ENCODE results near the gene THOC2.
"Not testable (repeated sequence)": the region's sequence is repeated elsewhere in the genome, so short reads cannot be mapped to it uniquely, and the experiment has no call there.

GRCh38 chrX:123759849-123760248, 27.0 kb upstream of the THOC2 start:
- not testable (repeated sequence) for TF ChIP-seq ZSCAN29 (IDR thresholded peaks at IDR 0.05); ZBTB7A (IDR thresholded peaks at IDR 0.05; ENCODE audit: borderline replicate concordance, control insufficient read depth, low read depth, low read length); CTCF (IDR thresholded peaks at IDR 0.05 in 2 of 3, conservative IDR thresholded peaks at IDR 0.05 in 1 of 3; ENCODE audit: insufficient read depth in 2 of 3, low read depth in 1 of 3, low read length in 3 of 3); MNT (conservative IDR thresholded peaks at IDR 0.05); ADNP (tag; IDR thresholded peaks at IDR 0.05); CC2D1A (IDR thresholded peaks at IDR 0.05); KLF10 (CRISPR knock-in tag; IDR thresholded peaks at IDR 0.05); EP300 (IDR thresholded peaks at IDR 0.05; ENCODE audit: low read length); HNRNPLL (IDR thresholded peaks at IDR 0.05; ENCODE audit: low read depth, low read length, poor library complexity, severe bottlenecking); RNF2 (IDR thresholded peaks at IDR 0.05); NR2C2 (CRISPR knock-in tag; IDR thresholded peaks at IDR 0.05); NR2C2 (tag; IDR thresholded peaks at IDR 0.05)
- TF ChIP-seq, protein P1, sequence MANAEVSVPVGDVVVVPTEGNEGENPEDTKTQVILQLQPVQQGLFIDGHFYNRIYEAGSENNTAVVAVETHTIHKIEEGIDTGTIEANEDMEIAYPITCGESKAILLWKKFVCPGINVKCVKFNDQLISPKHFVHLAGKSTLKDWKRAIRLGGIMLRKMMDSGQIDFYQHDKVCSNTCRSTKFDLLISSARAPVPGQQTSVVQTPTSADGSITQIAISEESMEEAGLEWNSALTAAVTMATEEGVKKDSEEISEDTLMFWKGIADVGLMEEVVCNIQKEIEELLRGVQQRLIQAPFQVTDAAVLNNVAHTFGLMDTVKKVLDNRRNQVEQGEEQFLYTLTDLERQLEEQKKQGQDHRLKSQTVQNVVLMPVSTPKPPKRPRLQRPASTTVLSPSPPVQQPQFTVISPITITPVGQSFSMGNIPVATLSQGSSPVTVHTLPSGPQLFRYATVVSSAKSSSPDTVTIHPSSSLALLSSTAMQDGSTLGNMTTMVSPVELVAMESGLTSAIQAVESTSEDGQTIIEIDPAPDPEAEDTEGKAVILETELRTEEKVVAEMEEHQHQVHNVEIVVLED (CRISPR knock-in tag; IDR thresholded peaks at IDR 0.05) = not testable (repeated sequence)
- TF ChIP-seq, protein P2, sequence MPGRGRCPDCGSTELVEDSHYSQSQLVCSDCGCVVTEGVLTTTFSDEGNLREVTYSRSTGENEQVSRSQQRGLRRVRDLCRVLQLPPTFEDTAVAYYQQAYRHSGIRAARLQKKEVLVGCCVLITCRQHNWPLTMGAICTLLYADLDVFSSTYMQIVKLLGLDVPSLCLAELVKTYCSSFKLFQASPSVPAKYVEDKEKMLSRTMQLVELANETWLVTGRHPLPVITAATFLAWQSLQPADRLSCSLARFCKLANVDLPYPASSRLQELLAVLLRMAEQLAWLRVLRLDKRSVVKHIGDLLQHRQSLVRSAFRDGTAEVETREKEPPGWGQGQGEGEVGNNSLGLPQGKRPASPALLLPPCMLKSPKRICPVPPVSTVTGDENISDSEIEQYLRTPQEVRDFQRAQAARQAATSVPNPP (IDR thresholded peaks at IDR 0.05; ENCODE audit: borderline replicate concordance, insufficient read depth, insufficient read length) = not testable (repeated sequence)
- TF ChIP-seq, protein P3, sequence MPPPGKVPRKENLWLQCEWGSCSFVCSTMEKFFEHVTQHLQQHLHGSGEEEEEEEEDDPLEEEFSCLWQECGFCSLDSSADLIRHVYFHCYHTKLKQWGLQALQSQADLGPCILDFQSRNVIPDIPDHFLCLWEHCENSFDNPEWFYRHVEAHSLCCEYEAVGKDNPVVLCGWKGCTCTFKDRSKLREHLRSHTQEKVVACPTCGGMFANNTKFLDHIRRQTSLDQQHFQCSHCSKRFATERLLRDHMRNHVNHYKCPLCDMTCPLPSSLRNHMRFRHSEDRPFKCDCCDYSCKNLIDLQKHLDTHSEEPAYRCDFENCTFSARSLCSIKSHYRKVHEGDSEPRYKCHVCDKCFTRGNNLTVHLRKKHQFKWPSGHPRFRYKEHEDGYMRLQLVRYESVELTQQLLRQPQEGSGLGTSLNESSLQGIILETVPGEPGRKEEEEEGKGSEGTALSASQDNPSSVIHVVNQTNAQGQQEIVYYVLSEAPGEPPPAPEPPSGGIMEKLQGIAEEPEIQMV (tag; conservative IDR thresholded peaks at IDR 0.05; ENCODE audit: low read depth) = not testable (repeated sequence)
